IPS-11a (cell line): Measurements from ENCODE around the gene ZNF473.
"Not testable (repeated sequence)": the region's sequence is repeated elsewhere in the genome, so short reads cannot be mapped to it uniquely, and the experiment has no call there.

Experiments used
- H3K4me3 ChIP-seq: one replicate; pipeline ENCODE4 v1.5.1; 2013; ENCODE audit warnings: low read depth, low read length, control low read depth

Gene ZNF473

GRCh38 chr19:50097884-50098283, 72.1 kb downstream of the ZNF473 start:
- H3K4me3 ChIP-seq: not testable (repeated sequence)

- not testable (repeated sequence) for H3K4me3 ChIP-seq
These were observed 73.1 kb downstream of the ZNF473 start for GRCh38 chr19:50098892-50099291.

- not testable (repeated sequence) for H3K4me3 ChIP-seq
These were observed 73.9 kb downstream of the ZNF473 start for GRCh38 chr19:50099696-50100095.

GRCh38 chr19:50100946-50101345, 75.1 kb downstream of the ZNF473 start:
- not testable (repeated sequence) for H3K4me3 ChIP-seq
